ENCODE data around the gene TMC3.

GRCh38 chr15:81310480-81310879 lies 63.5 kb downstream of the TMC3 start:
- no peak for TF ChIP-seq POLR2AphosphoS5 (IDR thresholded peaks at IDR 0.05; ENCODE audit: low read depth, low read length)
- TF ChIP-seq POLR2A (IDR thresholded peaks at IDR 0.05; ENCODE audit: low read depth, low read length) = no peak

Data from GM12892 (cell line).